ENCODE measurements around the gene C4A.
"Not testable (repeated sequence)": the region's sequence is repeated elsewhere in the genome, so short reads cannot be mapped to it uniquely, and the experiment has no call there.

The C4A gene

DNA sequence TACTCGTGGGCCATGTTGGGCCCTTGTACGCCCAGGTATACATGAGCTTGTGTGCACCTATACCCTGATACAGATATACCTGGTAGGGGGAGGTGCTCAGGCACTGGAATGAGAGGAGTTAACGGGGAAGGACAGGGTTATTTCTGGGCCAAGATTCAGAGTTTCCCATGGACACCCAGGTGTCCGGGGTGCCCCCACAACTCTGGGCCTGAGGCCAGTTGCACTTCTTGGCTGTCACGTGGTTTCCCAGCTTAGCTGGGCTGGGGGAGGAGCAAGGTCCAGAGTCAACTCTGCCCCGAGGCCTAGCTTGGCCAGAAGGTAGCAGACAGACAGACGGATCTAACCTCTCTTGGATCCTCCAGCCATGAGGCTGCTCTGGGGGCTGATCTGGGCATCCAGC is at the start of gene C4A:
Gene C4A (plus strand): TSS at position 314 of the 400 bp plus-strand sequence. CDS start 51 bp downstream, at position 365.
- in situ Hi-C loops (cut with MboI; ENCODE audit: low sequenced_read_pairs) = not testable (repeated sequence)

DNA sequence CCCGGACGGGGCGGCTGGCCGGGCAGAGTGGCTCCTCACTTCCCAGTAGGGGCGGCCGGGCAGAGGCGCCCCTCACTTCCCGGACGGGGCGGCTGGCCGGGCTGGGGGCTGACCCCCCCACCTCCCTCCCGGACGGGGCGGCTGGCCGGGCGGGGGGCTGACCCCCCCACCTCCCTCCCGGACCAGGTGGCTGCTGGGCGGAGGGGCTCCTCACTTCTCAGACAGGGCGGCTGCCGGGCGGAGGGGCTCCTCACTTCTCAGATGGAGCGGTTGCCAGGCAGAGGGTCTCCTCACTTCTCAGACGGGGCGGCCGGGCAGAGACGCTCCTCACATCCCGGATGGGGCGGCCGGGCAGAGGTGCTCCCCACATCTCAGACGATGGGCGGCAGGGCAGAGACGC is 49.7 kb upstream of the C4A start:
- in situ Hi-C loops (cut with MboI; ENCODE audit: low sequenced_read_pairs) = not testable (repeated sequence)

DNA sequence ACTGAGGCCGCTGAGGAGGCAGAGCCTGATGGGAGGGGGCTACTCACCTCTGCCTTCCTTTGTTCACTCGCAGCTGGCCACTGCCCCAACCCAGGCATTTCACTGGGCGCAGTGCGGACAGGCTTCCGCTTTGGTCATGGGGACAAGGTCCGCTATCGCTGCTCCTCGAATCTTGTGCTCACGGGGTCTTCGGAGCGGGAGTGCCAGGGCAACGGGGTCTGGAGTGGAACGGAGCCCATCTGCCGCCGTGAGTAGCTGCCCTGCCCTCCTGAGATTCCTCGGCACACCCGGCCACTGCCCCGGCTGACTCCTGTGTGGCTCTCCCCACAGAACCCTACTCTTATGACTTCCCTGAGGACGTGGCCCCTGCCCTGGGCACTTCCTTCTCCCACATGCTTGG is 48.3 kb upstream of the C4A start:
- in situ Hi-C loops (cut with MboI; ENCODE audit: low sequenced_read_pairs) = no loop called here

DNA sequence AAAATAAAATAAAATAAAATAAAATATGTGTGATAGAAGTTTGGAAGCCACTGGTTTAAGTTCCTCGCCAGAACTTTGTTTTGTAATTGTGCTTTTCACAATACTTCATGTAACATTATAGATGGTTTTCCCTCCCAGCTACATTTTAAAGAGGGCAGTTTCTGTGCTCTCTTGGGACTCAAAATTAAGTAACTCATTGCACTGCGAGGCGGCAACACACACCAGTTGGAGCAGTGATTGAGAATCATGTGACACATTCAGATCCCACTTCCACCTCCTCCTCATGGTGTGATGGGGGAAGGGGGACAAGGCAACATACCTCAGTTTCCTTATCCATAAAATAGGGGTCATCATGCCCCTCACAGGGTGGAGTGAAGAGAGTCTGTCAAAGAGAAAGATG is 46.8 kb upstream of the C4A start:
- in situ Hi-C loops (cut with MboI; ENCODE audit: low sequenced_read_pairs) = no loop called here

DNA sequence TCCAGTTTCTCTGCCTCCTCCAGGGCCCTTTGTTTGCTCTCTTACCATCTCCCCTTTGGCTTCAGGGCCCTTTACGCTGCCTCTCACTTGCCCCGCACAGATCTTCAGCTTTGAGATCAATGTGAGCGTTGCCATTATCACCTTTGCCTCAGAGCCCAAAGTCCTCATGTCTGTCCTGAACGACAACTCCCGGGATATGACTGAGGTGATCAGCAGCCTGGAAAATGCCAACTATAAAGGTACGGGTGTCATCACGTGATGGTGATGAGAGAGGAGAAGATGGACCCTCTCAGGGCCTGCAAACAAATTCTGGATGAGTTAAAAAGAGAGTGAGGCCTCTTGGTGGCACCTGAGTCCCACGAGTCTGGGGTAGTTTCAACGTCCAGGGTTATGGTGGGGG is 46.0 kb upstream of the C4A start:
- in situ Hi-C loops (cut with MboI; ENCODE audit: low sequenced_read_pairs) = no loop called here

DNA sequence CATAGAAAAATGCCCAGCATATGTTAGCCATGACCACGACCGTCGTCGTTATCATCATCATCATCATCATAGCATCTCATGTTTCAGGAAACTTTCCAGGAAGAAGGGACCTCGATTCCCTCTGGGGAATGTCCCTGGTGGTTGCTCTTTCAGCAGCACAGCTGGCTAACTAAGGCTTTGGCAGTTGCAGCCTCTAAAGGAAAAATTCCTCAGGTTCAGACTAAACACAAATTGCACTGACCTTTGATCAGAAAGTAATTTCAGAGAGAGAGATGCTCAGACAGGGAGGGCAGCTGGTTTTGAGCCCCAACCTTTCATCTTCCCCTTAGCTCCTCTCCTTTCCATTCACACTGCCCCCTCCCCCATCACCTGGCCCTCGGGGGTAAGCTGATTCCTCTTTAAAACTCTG is 41.6 kb upstream of the C4A start:
- in situ Hi-C loops (cut with MboI; ENCODE audit: low sequenced_read_pairs) = no loop called here

DNA sequence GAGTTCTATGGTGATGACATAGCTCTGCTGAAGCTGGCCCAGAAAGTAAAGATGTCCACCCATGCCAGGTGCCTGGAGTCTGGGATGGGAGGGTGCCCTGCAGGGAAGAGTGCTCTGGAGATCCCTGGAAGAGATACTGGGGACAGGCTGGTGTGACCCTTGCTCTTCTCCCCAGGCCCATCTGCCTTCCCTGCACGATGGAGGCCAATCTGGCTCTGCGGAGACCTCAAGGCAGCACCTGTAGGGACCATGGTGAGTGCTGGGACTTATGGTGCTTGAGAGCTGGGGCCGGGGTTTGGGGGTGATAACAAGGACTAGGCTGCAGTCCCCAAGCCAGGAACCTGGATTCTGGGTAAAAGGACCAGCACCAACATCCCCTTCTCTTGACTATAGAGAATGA is 38.1 kb upstream of the C4A start:
- in situ Hi-C loops (cut with MboI; ENCODE audit: low sequenced_read_pairs) = no loop called here

DNA sequence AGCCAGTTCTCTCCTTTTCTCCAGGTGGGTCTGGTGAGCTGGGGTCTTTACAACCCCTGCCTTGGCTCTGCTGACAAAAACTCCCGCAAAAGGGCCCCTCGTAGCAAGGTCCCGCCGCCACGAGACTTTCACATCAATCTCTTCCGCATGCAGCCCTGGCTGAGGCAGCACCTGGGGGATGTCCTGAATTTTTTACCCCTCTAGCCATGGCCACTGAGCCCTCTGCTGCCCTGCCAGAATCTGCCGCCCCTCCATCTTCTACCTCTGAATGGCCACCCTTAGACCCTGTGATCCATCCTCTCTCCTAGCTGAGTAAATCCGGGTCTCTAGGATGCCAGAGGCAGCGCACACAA is 36.7 kb upstream of the C4A start:
- in situ Hi-C loops (cut with MboI; ENCODE audit: low sequenced_read_pairs) = no loop called here

DNA sequence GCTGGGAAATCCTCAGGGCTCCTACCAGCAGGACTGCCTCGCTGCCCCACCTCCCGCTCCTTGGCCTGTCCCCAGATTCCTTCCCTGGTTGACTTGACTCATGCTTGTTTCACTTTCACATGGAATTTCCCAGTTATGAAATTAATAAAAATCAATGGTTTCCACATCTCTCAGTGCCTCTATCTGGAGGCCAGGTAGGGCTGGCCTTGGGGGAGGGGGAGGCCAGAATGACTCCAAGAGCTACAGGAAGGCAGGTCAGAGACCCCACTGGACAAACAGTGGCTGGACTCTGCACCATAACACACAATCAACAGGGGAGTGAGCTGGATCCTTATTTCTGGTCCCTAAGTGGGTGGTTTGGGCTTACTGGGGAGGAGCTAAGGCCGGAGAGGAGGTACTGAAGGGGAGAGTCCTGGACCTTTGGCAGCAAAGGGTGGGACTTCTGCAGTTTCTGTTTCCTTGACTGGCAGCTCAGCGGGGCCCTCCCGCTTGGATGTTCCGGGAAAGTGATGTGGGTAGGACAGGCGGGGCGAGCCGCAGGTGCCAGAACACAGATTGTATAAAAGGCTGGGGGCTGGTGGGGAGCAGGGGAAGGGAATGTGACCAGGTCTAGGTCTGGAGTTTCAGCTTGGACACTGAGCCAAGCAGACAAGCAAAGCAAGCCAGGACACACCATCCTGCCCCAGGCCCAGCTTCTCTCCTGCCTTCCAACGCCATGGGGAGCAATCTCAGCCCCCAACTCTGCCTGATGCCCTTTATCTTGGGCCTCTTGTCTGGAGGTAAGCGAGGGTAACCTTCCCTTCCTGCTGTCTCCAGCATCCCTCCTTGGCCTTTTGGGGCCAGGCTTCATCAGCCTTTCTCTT is 36.1 kb upstream of the C4A start, which contains the start of gene CFB:
Gene CFB (plus strand): TSS at position 589 of the 863 bp plus-strand sequence. CDS start 127 bp downstream, at position 716.
- in situ Hi-C loops (cut with MboI; ENCODE audit: low sequenced_read_pairs) = no loop called here

DNA sequence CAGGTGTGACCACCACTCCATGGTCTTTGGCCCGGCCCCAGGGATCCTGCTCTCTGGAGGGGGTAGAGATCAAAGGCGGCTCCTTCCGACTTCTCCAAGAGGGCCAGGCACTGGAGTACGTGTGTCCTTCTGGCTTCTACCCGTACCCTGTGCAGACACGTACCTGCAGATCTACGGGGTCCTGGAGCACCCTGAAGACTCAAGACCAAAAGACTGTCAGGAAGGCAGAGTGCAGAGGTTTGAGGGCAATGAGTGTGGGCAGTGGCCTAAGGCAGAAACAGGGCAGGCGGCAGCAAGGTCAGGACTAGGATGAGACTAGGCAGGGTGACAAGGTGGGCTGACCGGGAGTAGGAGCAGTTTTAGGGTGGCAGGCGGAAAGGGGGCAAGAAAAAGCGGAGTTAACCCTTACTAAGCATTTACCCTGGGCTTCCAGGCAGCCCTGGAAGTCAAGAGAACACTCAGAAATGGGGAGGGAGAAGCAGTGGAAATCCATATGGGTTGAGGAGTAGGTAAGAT is 35.4 kb upstream of the C4A start:
- in situ Hi-C loops (cut with MboI; ENCODE audit: low sequenced_read_pairs) = no loop called here

DNA sequence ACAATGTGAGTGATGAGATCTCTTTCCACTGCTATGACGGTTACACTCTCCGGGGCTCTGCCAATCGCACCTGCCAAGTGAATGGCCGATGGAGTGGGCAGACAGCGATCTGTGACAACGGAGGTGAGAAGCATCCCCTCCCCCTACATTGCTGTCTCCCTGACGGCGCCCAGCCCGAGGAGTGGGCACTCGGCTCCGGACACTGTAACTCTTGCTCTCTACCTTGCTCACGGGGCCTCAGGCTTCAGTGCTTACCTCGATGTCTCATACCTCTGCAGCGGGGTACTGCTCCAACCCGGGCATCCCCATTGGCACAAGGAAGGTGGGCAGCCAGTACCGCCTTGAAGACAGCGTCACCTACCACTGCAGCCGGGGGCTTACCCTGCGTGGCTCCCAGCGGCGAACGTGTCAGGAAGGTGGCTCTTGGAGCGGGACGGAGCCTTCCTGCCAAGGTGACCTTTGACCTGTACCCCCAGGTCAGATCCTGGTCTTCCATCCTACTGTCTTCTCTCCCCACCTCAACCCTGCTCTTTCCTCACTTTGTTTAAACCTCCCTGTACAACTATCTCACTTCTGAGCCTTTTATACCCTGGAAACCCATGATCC is 34.7 kb upstream of the C4A start:
- in situ Hi-C loops (cut with MboI; ENCODE audit: low sequenced_read_pairs) = no loop called here

DNA sequence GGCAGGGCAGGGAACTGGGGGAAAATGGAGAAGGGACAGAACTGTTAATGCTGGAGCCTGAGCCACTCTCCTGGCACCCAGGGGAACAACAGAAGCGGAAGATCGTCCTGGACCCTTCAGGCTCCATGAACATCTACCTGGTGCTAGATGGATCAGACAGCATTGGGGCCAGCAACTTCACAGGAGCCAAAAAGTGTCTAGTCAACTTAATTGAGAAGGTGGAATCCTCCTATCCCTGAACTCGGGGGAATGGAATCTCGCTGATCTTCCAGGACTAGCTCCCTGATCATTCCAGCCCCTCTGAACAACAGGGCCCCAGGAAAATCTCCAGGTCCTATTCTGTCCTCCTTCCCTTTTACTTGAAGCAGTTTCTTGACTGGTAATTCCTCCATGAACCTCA is 34.0 kb upstream of the C4A start:
- in situ Hi-C loops (cut with MboI; ENCODE audit: low sequenced_read_pairs) = no loop called here

DNA sequence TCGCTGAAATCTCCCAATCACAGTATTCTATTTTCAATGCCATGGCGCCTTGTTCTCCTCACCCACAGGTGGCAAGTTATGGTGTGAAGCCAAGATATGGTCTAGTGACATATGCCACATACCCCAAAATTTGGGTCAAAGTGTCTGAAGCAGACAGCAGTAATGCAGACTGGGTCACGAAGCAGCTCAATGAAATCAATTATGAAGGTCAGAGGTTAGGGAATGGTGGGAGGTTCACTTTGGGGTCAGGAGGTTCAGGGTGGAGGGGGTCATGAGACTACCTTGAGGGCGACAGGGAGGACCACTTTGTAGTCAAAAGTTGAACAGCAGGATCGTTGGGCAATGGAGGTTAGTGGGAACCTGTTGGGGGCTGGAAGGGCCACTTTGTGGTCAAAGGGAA is 33.6 kb upstream of the C4A start:
- in situ Hi-C loops (cut with MboI; ENCODE audit: low sequenced_read_pairs) = no loop called here

DNA sequence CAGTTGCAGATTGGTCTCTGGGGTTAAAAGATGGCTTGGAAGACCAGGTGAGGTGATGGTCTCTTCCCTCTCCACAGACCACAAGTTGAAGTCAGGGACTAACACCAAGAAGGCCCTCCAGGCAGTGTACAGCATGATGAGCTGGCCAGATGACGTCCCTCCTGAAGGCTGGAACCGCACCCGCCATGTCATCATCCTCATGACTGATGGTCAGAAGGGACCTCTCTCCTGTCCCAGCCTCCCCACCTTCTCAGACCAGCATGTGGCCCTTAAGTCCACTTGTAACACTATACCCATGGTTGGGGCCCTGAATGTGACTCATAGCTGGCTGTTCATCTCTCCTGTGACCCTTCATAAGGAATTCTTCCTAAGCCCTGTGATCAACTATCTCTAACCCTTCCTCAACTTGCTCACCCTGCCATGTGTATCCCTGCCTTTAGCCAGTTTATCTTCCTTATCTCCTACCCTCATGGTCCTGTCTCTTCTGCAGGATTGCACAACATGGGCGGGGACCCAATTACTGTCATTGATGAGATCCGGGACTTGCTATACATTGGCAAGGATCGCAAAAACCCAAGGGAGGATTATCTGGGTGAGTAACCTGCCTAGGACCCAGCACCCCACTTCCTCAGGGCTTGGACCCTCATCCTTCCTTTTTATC is 33.0 kb upstream of the C4A start:
- in situ Hi-C loops (cut with MboI; ENCODE audit: low sequenced_read_pairs) = no loop called here

DNA sequence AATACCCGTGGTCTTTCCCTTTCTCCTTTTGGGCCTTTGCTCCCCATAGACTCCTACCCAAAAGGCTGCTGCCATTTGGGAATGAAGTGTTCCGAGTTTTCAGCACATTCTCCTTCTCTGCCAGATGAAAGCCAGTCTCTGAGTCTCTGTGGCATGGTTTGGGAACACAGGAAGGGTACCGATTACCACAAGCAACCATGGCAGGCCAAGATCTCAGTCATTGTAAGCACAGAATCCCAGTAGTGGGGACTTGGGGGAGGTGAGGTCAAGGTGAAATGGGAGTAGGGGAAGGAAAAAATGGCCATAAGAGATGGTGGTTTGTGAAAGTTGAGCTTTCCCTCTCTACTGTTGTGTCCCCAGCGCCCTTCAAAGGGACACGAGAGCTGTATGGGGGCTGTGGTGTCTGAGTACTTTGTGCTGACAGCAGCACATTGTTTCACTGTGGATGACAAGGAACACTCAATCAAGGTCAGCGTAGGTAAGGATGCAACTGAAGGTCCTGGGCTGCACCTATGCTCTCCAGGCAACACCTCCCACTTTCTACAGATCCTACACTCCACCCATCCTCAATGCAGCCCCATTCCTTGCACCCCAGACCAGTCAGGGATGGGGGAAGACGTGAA is 31.8 kb upstream of the C4A start:
- in situ Hi-C loops (cut with MboI; ENCODE audit: low sequenced_read_pairs) = loop anchor here (25.0 kb wide), 1 partner anchor 288 kb away; the partner anchor contains the start of genes APOM, BAG6, C6orf47 and CSNK2B

DNA sequence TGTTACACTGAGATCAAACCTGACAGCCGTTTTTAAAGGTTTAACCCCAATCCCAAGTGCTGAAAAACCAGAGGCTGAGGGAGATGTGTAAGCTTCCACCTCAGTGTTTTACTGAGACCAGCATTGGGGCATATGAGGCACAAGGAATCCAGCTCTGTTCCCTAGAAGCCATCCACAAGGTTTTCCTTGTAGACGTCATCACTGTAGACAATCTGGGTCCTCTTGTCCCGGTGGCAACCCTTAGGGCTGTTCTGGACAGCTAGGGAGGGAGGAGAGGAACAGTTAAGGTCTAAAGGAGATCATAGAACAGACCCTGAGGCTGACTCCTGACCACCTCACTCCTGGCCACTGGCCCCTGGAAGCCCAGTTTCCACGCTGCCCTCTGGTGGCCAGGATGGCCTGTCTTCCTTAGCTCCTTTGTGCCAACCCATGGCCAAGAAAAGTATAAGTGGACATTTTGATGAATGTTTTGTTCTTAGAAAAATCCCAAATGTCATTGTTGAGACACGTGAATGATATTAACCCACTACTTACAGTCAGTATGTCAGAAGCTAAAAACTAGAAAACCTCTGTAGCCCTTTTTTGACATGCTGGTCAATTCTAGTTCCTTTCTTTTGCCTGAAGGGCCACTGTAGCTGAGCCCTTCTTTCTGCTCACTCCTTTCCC is 29.6 kb upstream of the C4A start:
- in situ Hi-C loops (cut with MboI; ENCODE audit: low sequenced_read_pairs) = loop anchor here (25.0 kb wide), 1 partner anchor 290 kb away; the partner anchor contains the start of genes APOM, BAG6, C6orf47 and CSNK2B

DNA sequence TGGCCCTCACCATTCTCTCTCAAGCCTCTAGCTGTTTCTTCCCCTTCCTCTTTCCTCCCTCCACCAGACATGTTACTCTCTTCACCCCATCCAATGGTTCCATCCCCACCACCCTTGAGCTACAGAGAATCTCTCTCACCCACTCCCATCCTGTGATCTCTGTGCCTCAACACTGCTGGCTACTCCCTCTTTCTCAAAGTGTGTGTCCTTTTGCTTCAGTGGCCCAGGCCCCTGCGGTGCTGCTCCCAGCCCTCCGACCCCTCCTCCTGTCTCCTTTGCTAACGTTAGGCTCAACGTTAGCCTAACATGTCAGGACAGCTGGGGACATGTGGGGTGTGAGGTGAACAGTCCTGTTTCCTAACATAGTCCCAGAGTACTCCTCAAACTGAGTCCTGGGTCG is 29.0 kb upstream of the C4A start:
- in situ Hi-C loops (cut with MboI; ENCODE audit: low sequenced_read_pairs) = loop anchor here (25.0 kb wide), 1 partner anchor 291 kb away; the partner anchor contains the start of genes APOM, BAG6, C6orf47 and CSNK2B

DNA sequence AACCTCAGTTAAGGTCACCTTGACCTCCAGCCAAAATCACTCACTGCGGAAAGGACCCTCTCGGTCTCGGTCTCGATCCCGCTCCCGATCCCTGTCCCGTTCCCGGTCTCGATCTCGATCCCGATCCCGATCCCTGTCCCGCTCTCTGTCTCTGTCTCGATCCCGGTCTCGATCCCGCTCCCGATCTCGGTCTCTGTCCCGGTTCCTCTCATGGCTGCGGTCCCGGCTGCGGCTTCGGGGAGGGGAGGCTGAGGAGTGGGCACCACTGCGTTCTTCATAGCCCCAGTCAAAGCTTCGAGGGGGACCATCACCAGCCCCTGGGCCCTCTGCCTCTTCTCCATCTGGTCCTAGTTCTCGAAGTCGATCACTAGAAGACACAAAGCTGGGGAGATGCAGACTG is 27.3 kb upstream of the C4A start:
- in situ Hi-C loops (cut with MboI; ENCODE audit: low sequenced_read_pairs) = loop anchor here (25.0 kb wide), 1 partner anchor 292 kb away; the partner anchor contains the start of genes APOM, BAG6, C6orf47 and CSNK2B

DNA sequence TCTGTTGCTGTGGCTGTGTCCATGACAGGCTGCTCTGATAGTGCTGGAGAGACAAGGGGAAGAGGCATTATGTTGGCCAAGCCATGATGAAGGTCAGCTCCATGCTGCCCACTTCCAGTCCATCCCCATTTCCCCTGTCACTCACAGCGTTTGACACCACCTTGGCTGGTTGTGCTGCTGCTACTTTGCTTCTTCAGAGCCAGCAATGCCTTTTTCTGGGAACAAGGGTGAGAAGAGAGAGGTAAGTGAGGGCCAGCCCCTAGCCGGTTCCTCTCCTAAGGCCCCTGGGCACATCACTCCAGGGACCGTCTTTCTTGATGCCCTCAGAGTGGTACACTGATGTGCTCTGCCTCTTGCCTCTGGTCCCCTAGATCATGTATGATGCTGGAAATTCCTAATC is 25.1 kb upstream of the C4A start:
- in situ Hi-C loops (cut with MboI; ENCODE audit: low sequenced_read_pairs) = loop anchor here (25.0 kb wide), 1 partner anchor 294 kb away; the partner anchor contains the start of genes APOM, BAG6, C6orf47 and CSNK2B

DNA sequence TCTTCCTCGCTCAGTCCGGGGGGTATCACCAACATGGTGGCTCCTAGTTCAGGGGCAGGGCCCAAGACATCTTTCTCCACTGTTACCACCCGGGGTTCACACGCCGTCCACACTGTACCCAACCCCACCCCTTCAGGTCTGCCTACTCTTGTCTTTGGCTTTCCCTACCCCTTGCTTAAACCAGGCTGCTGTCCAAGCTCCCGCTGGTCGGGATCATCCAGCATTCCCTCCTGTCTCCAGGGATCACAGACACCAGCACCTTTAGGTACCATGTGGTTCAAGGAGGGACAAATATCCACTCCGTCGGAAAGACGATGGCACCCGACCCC is 23.5 kb upstream of the C4A start:
- in situ Hi-C loops (cut with MboI; ENCODE audit: low sequenced_read_pairs) = loop anchor here (25.0 kb wide), 1 partner anchor 296 kb away; the partner anchor contains the start of genes APOM, BAG6, C6orf47 and CSNK2B

All from HL-60/S4 treated with phorbol 12-myristate 13-acetate at 8.2 ng/mL for 4 days and 3 days (cell line).